ENCODE results near the gene ATG9B.

Gene ATG9B

DNA sequence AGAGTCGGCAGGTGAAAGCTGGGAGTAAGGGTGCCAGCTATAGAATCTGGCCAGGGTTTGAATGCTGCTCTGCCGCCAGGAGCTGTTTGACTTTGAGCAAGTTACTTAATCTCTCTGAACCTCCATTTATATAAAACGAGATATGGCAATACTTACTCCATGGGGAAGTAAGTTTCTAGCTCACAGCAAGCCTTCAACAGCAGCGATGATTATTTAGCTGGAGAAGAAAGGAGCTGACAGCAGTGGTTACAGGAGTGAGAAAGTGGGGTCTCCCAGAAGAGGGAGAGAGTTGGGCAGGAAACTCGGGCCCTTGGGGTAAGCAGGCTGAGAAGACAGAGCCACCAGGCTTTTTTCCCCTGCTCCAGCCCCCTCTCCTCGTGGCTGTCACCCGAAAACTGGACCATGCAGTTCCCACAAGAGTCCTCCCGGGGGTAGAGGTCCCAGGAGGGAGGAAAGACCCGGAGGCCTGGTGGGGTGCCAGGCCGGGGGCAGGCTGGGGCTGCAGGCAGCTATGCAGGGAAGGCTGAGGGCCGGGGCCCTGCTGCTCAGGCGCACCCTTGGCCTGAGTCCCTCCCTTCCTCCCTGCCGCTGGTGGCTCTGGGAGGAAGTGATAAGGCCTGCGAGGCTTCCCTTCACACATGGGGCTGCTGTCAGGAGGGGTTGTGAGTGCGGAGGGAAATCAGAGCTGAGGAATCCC, 30.0 kb downstream of the ATG9B start:
- Histone ChIP-seq H4K91ac (ENCODE audit: low read depth, low read length) (no peak overlapping the region), H3K79me1 (ENCODE audit: low read length) (no peaks in the 10 kb centered on the region), H2AK5ac (ENCODE audit: low read length) (no peak overlapping the region), H3K14ac (ENCODE audit: low read length) (no peak overlapping the region), H3K4me3 (ENCODE audit: low read depth, low read length) (no peak overlapping the region), H2AFZ (ENCODE audit: insufficient read depth, low read length, poor library complexity) (no peak overlapping the region), H3K36me3 (ENCODE audit: control insufficient read depth in 1 of 2, insufficient read depth in 2 of 2, low read length in 2 of 2) (no peaks in the 10 kb centered on the region), H3K9me3 (ENCODE audit: insufficient read depth, low read depth, low read length) (peaks cover 16% of the 10 kb centered on the region), H3K4me1 (ENCODE audit: control insufficient read depth in 1 of 2, insufficient read depth in 2 of 2, low read length in 2 of 2) (no peaks in the 10 kb centered on the region), H3K27ac (ENCODE audit: low read depth, low read length) (no peak overlapping the region), H3K23ac (ENCODE audit: low read length) (no peak overlapping the region), H3K18ac (ENCODE audit: low read length) (no peak overlapping the region), H4K8ac (ENCODE audit: low read depth, low read length) (no peak overlapping the region), H3K79me2 (ENCODE audit: control insufficient read depth, insufficient read depth, low read length, poor library complexity) (no peaks in the 10 kb centered on the region), H2BK120ac (ENCODE audit: insufficient read depth, low read length, poor library complexity) (no peak overlapping the region), H3K27me3 (ENCODE audit: insufficient read depth, low read length) (no peaks in the 10 kb centered on the region), H3K4me2 (ENCODE audit: low read length) (no peak overlapping the region), H4K12ac (ENCODE audit: low read depth, low read length) (no peak overlapping the region), H2BK5ac (ENCODE audit: low read depth, low read length, poor library complexity) (no peak overlapping the region), H2BK12ac (ENCODE audit: low read length) (no peak overlapping the region), H3K9ac (ENCODE audit: low read length) (no peak overlapping the region), H3K4ac (ENCODE audit: low read depth, low read length) (no peak overlapping the region)
- no CpG with 5 or more reads among the region's 15 CpGs for WGBS (ENCODE audit: extremely low coverage, insufficient coverage, insufficient read length)
- no peak for DNase-seq

DNA sequence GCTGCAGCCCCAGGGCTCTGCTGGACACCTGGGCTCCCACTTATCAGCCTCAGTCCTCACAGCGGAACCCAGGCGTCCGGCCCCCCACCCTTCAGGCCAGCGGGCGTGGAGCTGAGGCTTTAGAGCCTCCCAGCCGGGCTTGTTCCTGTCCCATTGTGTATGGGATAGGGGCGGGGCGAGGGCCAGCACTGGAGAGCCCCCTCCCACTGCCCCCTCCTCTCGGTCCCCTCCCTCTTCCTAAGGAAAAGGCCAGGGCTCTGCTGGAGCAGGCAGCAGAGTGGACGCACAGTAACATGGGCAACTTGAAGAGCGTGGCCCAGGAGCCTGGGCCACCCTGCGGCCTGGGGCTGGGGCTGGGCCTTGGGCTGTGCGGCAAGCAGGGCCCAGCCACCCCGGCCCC, 30.8 kb downstream of the ATG9B start:
- H3K9ac ChIP-seq (ENCODE audit: low read length) = no peak overlapping the region
- no peak overlapping the region for H4K12ac ChIP-seq (ENCODE audit: low read depth, low read length)
- no peak overlapping the region for H4K8ac ChIP-seq (ENCODE audit: low read depth, low read length)
- H4K91ac ChIP-seq (ENCODE audit: low read depth, low read length) = no peak overlapping the region
- no peak overlapping the region for H3K4me3 ChIP-seq (ENCODE audit: low read depth, low read length)
- H3K27ac ChIP-seq (ENCODE audit: low read depth, low read length) = no peak overlapping the region
- no peaks in the 10 kb centered on the region for H3K36me3 ChIP-seq (ENCODE audit: control insufficient read depth in 1 of 2, insufficient read depth in 2 of 2, low read length in 2 of 2)
- H3K23ac ChIP-seq (ENCODE audit: low read length) = no peak overlapping the region
- H2AFZ ChIP-seq (ENCODE audit: insufficient read depth, low read length, poor library complexity) = no peak overlapping the region
- H3K14ac ChIP-seq (ENCODE audit: low read length) = no peak overlapping the region
- H3K18ac ChIP-seq (ENCODE audit: low read length) = no peak overlapping the region
- H3K4me1 ChIP-seq (ENCODE audit: control insufficient read depth in 1 of 2, insufficient read depth in 2 of 2, low read length in 2 of 2) = no peaks in the 10 kb centered on the region
- H3K79me2 ChIP-seq (ENCODE audit: control insufficient read depth, insufficient read depth, low read length, poor library complexity) = no peaks in the 10 kb centered on the region
- no peak overlapping the region for H2BK12ac ChIP-seq (ENCODE audit: low read length)
- H3K27me3 ChIP-seq (ENCODE audit: insufficient read depth, low read length) = no peaks in the 10 kb centered on the region
- H3K4me2 ChIP-seq (ENCODE audit: low read length) = no peak overlapping the region
- no peak for DNase-seq
- no peak overlapping the region for H3K4ac ChIP-seq (ENCODE audit: low read depth, low read length)
- H2BK120ac ChIP-seq (ENCODE audit: insufficient read depth, low read length, poor library complexity) = no peak overlapping the region
- no peak overlapping the region for H2BK5ac ChIP-seq (ENCODE audit: low read depth, low read length, poor library complexity)
- WGBS (ENCODE audit: extremely low coverage, insufficient coverage, insufficient read length) = no CpG with 5 or more reads among the region's 14 CpGs
- H3K79me1 ChIP-seq (ENCODE audit: low read length) = no peaks in the 10 kb centered on the region
- H3K9me3 ChIP-seq (ENCODE audit: insufficient read depth, low read depth, low read length) = peaks cover 16% of the 10 kb centered on the region
- H2AK5ac ChIP-seq (ENCODE audit: low read length) = no peak overlapping the region

DNA sequence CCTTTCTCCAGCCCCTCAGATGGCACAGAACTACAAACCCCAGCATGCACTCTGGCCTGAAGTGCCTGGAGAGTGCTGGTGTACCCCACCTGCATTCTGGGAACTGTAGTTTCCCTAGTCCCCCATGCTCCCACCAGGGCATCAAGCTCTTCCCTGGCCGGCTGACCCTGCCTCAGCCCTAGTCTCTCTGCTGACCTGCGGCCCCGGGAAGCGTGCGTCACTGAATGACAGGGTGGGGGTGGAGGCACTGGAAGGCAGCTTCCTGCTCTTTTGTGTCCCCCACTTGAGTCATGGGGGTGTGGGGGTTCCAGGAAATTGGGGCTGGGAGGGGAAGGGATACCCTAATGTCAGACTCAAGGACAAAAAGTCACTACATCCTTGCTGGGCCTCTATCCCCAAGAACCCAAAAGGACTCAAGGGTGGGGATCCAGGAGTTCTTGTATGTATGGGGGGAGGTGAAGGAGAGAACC, 31.4 kb downstream of the ATG9B start:
- H3K27ac ChIP-seq (ENCODE audit: low read depth, low read length) = no peak overlapping the region
- H2AFZ ChIP-seq (ENCODE audit: insufficient read depth, low read length, poor library complexity) = no peak overlapping the region
- no peaks in the 10 kb centered on the region for H3K36me3 ChIP-seq (ENCODE audit: control insufficient read depth in 1 of 2, insufficient read depth in 2 of 2, low read length in 2 of 2)
- no CpG with 5 or more reads among the region's 5 CpGs for WGBS (ENCODE audit: extremely low coverage, insufficient coverage, insufficient read length)
- H3K27me3 ChIP-seq (ENCODE audit: insufficient read depth, low read length) = no peaks in the 10 kb centered on the region
- no peak overlapping the region for H3K18ac ChIP-seq (ENCODE audit: low read length)
- no peak overlapping the region for H3K23ac ChIP-seq (ENCODE audit: low read length)
- no peak for DNase-seq
- H2BK120ac ChIP-seq (ENCODE audit: insufficient read depth, low read length, poor library complexity) = no peak overlapping the region
- H4K12ac ChIP-seq (ENCODE audit: low read depth, low read length) = no peak overlapping the region
- no peak overlapping the region for H2BK5ac ChIP-seq (ENCODE audit: low read depth, low read length, poor library complexity)
- H2AK5ac ChIP-seq (ENCODE audit: low read length) = no peak overlapping the region
- H3K14ac ChIP-seq (ENCODE audit: low read length) = no peak overlapping the region
- H4K91ac ChIP-seq (ENCODE audit: low read depth, low read length) = no peak overlapping the region
- no peaks in the 10 kb centered on the region for H3K79me1 ChIP-seq (ENCODE audit: low read length)
- no peak overlapping the region for H3K4ac ChIP-seq (ENCODE audit: low read depth, low read length)
- peaks cover 16% of the 10 kb centered on the region for H3K9me3 ChIP-seq (ENCODE audit: insufficient read depth, low read depth, low read length)
- H3K4me2 ChIP-seq (ENCODE audit: low read length) = no peak overlapping the region
- H4K8ac ChIP-seq (ENCODE audit: low read depth, low read length) = no peak overlapping the region
- H3K79me2 ChIP-seq (ENCODE audit: control insufficient read depth, insufficient read depth, low read length, poor library complexity) = no peaks in the 10 kb centered on the region
- H3K9ac ChIP-seq (ENCODE audit: low read length) = no peak overlapping the region
- H2BK12ac ChIP-seq (ENCODE audit: low read length) = no peak overlapping the region
- no peak overlapping the region for H3K4me3 ChIP-seq (ENCODE audit: low read depth, low read length)
- H3K4me1 ChIP-seq (ENCODE audit: control insufficient read depth in 1 of 2, insufficient read depth in 2 of 2, low read length in 2 of 2) = no peaks in the 10 kb centered on the region

DNA sequence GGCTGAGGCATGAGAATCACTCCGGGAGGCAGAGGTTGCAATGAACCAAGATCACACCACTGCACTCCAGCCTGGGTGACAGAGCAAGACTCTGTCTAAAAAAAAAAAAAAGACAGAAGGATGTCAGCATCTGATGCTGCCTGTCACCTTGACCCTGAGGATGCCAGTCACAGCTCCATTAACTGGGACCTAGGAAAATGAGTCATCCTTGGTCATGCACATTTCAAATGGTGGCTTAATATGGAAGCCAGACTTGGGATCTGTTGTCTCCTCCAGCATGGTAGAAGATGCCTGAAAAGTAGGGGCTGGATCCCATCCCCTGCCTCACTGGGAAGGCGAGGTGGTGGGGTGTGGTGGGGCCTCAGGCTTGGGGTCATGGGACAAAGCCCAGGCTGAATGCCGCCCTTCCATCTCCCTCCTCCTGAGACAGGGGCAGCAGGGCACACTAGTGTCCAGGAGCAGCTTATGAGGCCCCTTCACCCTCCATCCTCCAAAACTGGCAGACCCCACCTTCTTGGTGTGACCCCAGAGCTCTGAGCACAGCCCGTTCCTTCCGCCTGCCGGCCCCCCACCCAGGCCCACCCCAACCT, 32.1 kb downstream of the ATG9B start:
- H4K12ac ChIP-seq (ENCODE audit: low read depth, low read length) = no peak overlapping the region
- no CpG with 5 or more reads among the region's 6 CpGs for WGBS (ENCODE audit: extremely low coverage, insufficient coverage, insufficient read length)
- H2BK120ac ChIP-seq (ENCODE audit: insufficient read depth, low read length, poor library complexity) = no peak overlapping the region
- no peak overlapping the region for H3K27ac ChIP-seq (ENCODE audit: low read depth, low read length)
- no peak overlapping the region for H3K9ac ChIP-seq (ENCODE audit: low read length)
- H4K91ac ChIP-seq (ENCODE audit: low read depth, low read length) = no peak overlapping the region
- H2BK12ac ChIP-seq (ENCODE audit: low read length) = no peak overlapping the region
- no peak overlapping the region for H2AK5ac ChIP-seq (ENCODE audit: low read length)
- no peaks in the 10 kb centered on the region for H3K27me3 ChIP-seq (ENCODE audit: insufficient read depth, low read length)
- no peak overlapping the region for H4K8ac ChIP-seq (ENCODE audit: low read depth, low read length)
- no peaks in the 10 kb centered on the region for H3K79me1 ChIP-seq (ENCODE audit: low read length)
- no peak overlapping the region for H2AFZ ChIP-seq (ENCODE audit: insufficient read depth, low read length, poor library complexity)
- peaks cover 16% of the 10 kb centered on the region for H3K9me3 ChIP-seq (ENCODE audit: insufficient read depth, low read depth, low read length)
- no peak overlapping the region for H3K14ac ChIP-seq (ENCODE audit: low read length)
- DNase-seq = no peak
- no peak overlapping the region for H3K23ac ChIP-seq (ENCODE audit: low read length)
- no peak overlapping the region for H3K4me2 ChIP-seq (ENCODE audit: low read length)
- no peaks in the 10 kb centered on the region for H3K36me3 ChIP-seq (ENCODE audit: control insufficient read depth in 1 of 2, insufficient read depth in 2 of 2, low read length in 2 of 2)
- H3K18ac ChIP-seq (ENCODE audit: low read length) = no peak overlapping the region
- no peak overlapping the region for H3K4me3 ChIP-seq (ENCODE audit: low read depth, low read length)
- H3K4ac ChIP-seq (ENCODE audit: low read depth, low read length) = no peak overlapping the region
- no peak overlapping the region for H2BK5ac ChIP-seq (ENCODE audit: low read depth, low read length, poor library complexity)
- no peaks in the 10 kb centered on the region for H3K79me2 ChIP-seq (ENCODE audit: control insufficient read depth, insufficient read depth, low read length, poor library complexity)
- no peaks in the 10 kb centered on the region for H3K4me1 ChIP-seq (ENCODE audit: control insufficient read depth in 1 of 2, insufficient read depth in 2 of 2, low read length in 2 of 2)
